Ectodermal cell (in vitro differentiated cells): ENCODE results near the gene DCAF11.

ENCODE experiments used
- H3K27ac ChIP-seq: 2 replicates; pipeline ENCODE4 v1.7.0; 2013; ENCODE audit warnings: mild to moderate bottlenecking, low read depth, low read length; ENCODE audit not compliant: insufficient read depth, poor library complexity, severe bottlenecking
- H3K27me3 ChIP-seq: 2 replicates; pipeline ENCODE4 v1.7.0; 2013; ENCODE audit warnings: mild to moderate bottlenecking, low read length; ENCODE audit not compliant: insufficient read depth, control insufficient read depth, poor library complexity, severe bottlenecking
- H3K36me3 ChIP-seq: one replicate; pipeline ENCODE4 v1.7.0; 2013; ENCODE audit warnings: low read length; ENCODE audit not compliant: control insufficient read depth, insufficient read depth
- H3K4me1 ChIP-seq: one replicate; pipeline ENCODE4 v1.7.0; 2013; ENCODE audit warnings: low read length; ENCODE audit not compliant: control insufficient read depth, insufficient read depth
- H3K4me3 ChIP-seq: 2 replicates; pipeline ENCODE4 v1.7.0; 2013; ENCODE audit warnings: low read depth, low read length, control low read depth; ENCODE audit not compliant: insufficient read depth
- H3K9me3 ChIP-seq: 2 replicates; pipeline ENCODE4 v1.7.0; 2013; ENCODE audit warnings: mild to moderate bottlenecking, low read length, moderate library complexity; ENCODE audit not compliant: control insufficient read depth
- WGBS, 2 experiments: methylation state at CpG; one replicate each; pipeline ENCODE4 v1.1.7; 2013; ENCODE audit warnings: missing lambda C conversion rate in 2 of 2; 5-methylcytosine and 5-hydroxymethylcytosine counted together

DCAF11 gene

GRCh38 chr14:24108336-24108874 lies 6.2 kb upstream of the DCAF11 start:
- H3K27me3 ChIP-seq: no peaks in the 10 kb centered on the region
- no peaks in the 10 kb centered on the region for H3K36me3 ChIP-seq
- H3K27ac ChIP-seq: no peak overlapping the region
- H3K4me3 ChIP-seq: no peak overlapping the region
- 49 to 63% methylated on average over 4 to 5 of the region's 5 CpGs for WGBS, 2 experiments
- no peaks in the 10 kb centered on the region for H3K4me1 ChIP-seq
- H3K9me3 ChIP-seq: no peaks in the 10 kb centered on the region

- Histone ChIP-seq H3K36me3 (no peaks in the 10 kb centered on the region), H3K4me3 (no peak overlapping the region), H3K9me3 (no peaks in the 10 kb centered on the region), H3K4me1 (no peaks in the 10 kb centered on the region), H3K27me3 (no peaks in the 10 kb centered on the region), H3K27ac (no peak overlapping the region)
- WGBS, 2 experiments: 84 to 85% methylated on average over 9 of the region's 9 CpGs
Measured at GRCh38 chr14:24110060-24110459, 4.5 kb upstream of the DCAF11 start.

GRCh38 chr14:24110523-24110922 lies 4.1 kb upstream of the DCAF11 start:
- no peaks in the 10 kb centered on the region for H3K4me1 ChIP-seq
- 91 to 95% methylated on average over 1 of the region's 1 CpG for WGBS, 2 experiments

GRCh38 chr14:24113379-24113800 lies 1.2 kb upstream of the DCAF11 start:
- H3K4me3 ChIP-seq: peak overlapping the region; percentile 91
- H3K27me3 ChIP-seq: no peaks in the 10 kb centered on the region
- no peaks in the 10 kb centered on the region for H3K4me1 ChIP-seq
- H3K36me3 ChIP-seq: peaks cover 14% of the 10 kb centered on the region
- 23 to 24% methylated on average over 15 of the region's 15 CpGs for WGBS, 2 experiments
- peak overlapping the region; percentile 89 for H3K27ac ChIP-seq
- no peaks in the 10 kb centered on the region for H3K9me3 ChIP-seq

More at GRCh38 chr14:24110523-24110922, 4.1 kb upstream of the DCAF11 start:
- H3K27me3 ChIP-seq: no peaks in the 10 kb centered on the region
- H3K27ac ChIP-seq: no peak overlapping the region
- H3K9me3 ChIP-seq: no peaks in the 10 kb centered on the region
- H3K4me3 ChIP-seq: no peak overlapping the region
- no peaks in the 10 kb centered on the region for H3K36me3 ChIP-seq

GRCh38 chr14:24113801-24114531 lies 611 bp upstream of the DCAF11 start:
- Histone ChIP-seq H3K4me3 (peak overlapping the region; percentile 91), H3K9me3 (no peaks in the 10 kb centered on the region), H3K36me3 (peaks cover 18% of the 10 kb centered on the region), H3K27me3 (no peaks in the 10 kb centered on the region), H3K4me1 (no peaks in the 10 kb centered on the region), H3K27ac (peak overlapping the region; percentile 89)
- WGBS, 2 experiments: 0 to 1% methylated on average over 42 of the region's 42 CpGs

- Histone ChIP-seq H3K4me3 (peak overlapping the region; percentile 91), H3K27ac (no peak overlapping the region), H3K4me1 (no peaks in the 10 kb centered on the region), H3K36me3 (peaks cover 25% of the 10 kb centered on the region), H3K27me3 (no peaks in the 10 kb centered on the region), H3K9me3 (no peaks in the 10 kb centered on the region)
- 7 to 9% methylated on average over 14 of the region's 14 CpGs for WGBS, 2 experiments
Measured at GRCh38 chr14:24115422-24116127, 998 bp downstream of the DCAF11 start.

GRCh38 chr14:24116128-24116814 lies 1.7 kb downstream of the DCAF11 start:
- H3K9me3 ChIP-seq: no peaks in the 10 kb centered on the region

GRCh38 chr14:24117179-24117578 lies 2.6 kb downstream of the DCAF11 start:
- peaks cover 31% of the 10 kb centered on the region for H3K36me3 ChIP-seq
- 93 to 94% methylated on average over 6 of the region's 6 CpGs for WGBS, 2 experiments

More at GRCh38 chr14:24116128-24116814, 1.7 kb downstream of the DCAF11 start:
- Histone ChIP-seq H3K4me3 (no peak overlapping the region), H3K36me3 (peaks cover 29% of the 10 kb centered on the region), H3K27ac (no peak overlapping the region), H3K4me1 (no peaks in the 10 kb centered on the region), H3K27me3 (no peaks in the 10 kb centered on the region)
- WGBS, 2 experiments: 89 to 95% methylated on average over 6 of the region's 6 CpGs

GRCh38 chr14:24119691-24120090 lies 5.1 kb downstream of the DCAF11 start:
- WGBS, 2 experiments: 95 to 98% methylated on average over 6 of the region's 6 CpGs
- Histone ChIP-seq H3K4me1 (no peaks in the 10 kb centered on the region), H3K4me3 (no peak overlapping the region), H3K36me3 (peaks cover 38% of the 10 kb centered on the region), H3K27me3 (no peaks in the 10 kb centered on the region), H3K9me3 (no peaks in the 10 kb centered on the region), H3K27ac (no peak overlapping the region)

More at GRCh38 chr14:24117179-24117578, 2.6 kb downstream of the DCAF11 start:
- Histone ChIP-seq H3K4me3 (no peak overlapping the region), H3K27me3 (no peaks in the 10 kb centered on the region), H3K27ac (no peak overlapping the region), H3K9me3 (no peaks in the 10 kb centered on the region), H3K4me1 (no peaks in the 10 kb centered on the region)

- WGBS, 2 experiments: 93% methylated on average over 8 of the region's 8 CpGs
- Histone ChIP-seq H3K36me3 (peaks cover 38% of the 10 kb centered on the region), H3K9me3 (no peaks in the 10 kb centered on the region), H3K4me3 (no peak overlapping the region), H3K27ac (no peak overlapping the region), H3K27me3 (no peaks in the 10 kb centered on the region), H3K4me1 (no peaks in the 10 kb centered on the region)
Measured at GRCh38 chr14:24121210-24121609, 6.6 kb downstream of the DCAF11 start.
